ENCODE data around the gene DPYSL4.

DPYSL4 gene

GRCh38 chr10:132248455-132249225 is 61.9 kb downstream of the DPYSL4 start:
- peak; percentile 82 for DNase-seq

- DNase-seq, result no peak
Observed at GRCh38 chr10:132249226-132249724, 62.5 kb downstream of the DPYSL4 start.

GRCh38 chr10:132249824-132250375 is 63.2 kb downstream of the DPYSL4 start:
- no peak for DNase-seq

- DNase-seq, result no peak
Observed at GRCh38 chr10:132250481-132251475, 64.0 kb downstream of the DPYSL4 start.

- DNase-seq, result no peak
Observed at GRCh38 chr10:132251928-132252327, 65.2 kb downstream of the DPYSL4 start.

GRCh38 chr10:132252412-132252811 is 65.7 kb downstream of the DPYSL4 start:
- no peak for DNase-seq

GRCh38 chr10:132253092-132253687 is 66.4 kb downstream of the DPYSL4 start:
- DNase-seq, result no peak

- DNase-seq, result no peak
Observed at GRCh38 chr10:132254841-132255240, 68.1 kb downstream of the DPYSL4 start.
